NCI-H2107 treated with DMSO at 0.1 percent for 48 hours (cell line): Measurements from ENCODE around the gene VARS2.

Experiments
- DNase-seq: peaks from one replicate; lab custom pipeline; 2025; ENCODE audit not compliant: unreplicated experiment; lab: John Stamatoyannopoulos, UW

The VARS2 gene

GRCh38 chr6:30884521-30885480 is 29.2 kb upstream of the VARS2 start:
- DNase-seq = peak; percentile 3

GRCh38 chr6:30885481-30885998 is 28.5 kb upstream of the VARS2 start:
- DNase-seq = no peak

- peak; percentile 58 for DNase-seq
Observed at GRCh38 chr6:30885999-30886896, 27.8 kb upstream of the VARS2 start.

GRCh38 chr6:30886897-30887255 is 27.2 kb upstream of the VARS2 start:
- no peak for DNase-seq

- DNase-seq = no peak
Observed at GRCh38 chr6:30887901-30888815, 25.9 kb upstream of the VARS2 start.

- DNase-seq = no peak
Observed at GRCh38 chr6:30888816-30889495, 25.1 kb upstream of the VARS2 start.

GRCh38 chr6:30889496-30889885 is 24.5 kb upstream of the VARS2 start:
- no peak for DNase-seq

- peak; percentile 66 for DNase-seq
Observed at GRCh38 chr6:30889921-30890645, 24.0 kb upstream of the VARS2 start.

- no peak for DNase-seq
Observed at GRCh38 chr6:30890646-30891449, 23.2 kb upstream of the VARS2 start.

GRCh38 chr6:30891450-30891723 is 22.7 kb upstream of the VARS2 start:
- no peak for DNase-seq

- DNase-seq = no peak
Observed at GRCh38 chr6:30891816-30892538, 22.1 kb upstream of the VARS2 start.

- no peak for DNase-seq
Observed at GRCh38 chr6:30893001-30893591, 20.9 kb upstream of the VARS2 start.

- no peak for DNase-seq
Observed at GRCh38 chr6:30893666-30894065, 20.4 kb upstream of the VARS2 start.

GRCh38 chr6:30894381-30894780 is 19.7 kb upstream of the VARS2 start:
- no peak for DNase-seq

- no peak for DNase-seq
Observed at GRCh38 chr6:30894935-30895334, 19.1 kb upstream of the VARS2 start.

- no peak for DNase-seq
Observed at GRCh38 chr6:30895343-30895742, 18.7 kb upstream of the VARS2 start.

- DNase-seq = no peak
Observed at GRCh38 chr6:30896541-30896940, 17.5 kb upstream of the VARS2 start.

GRCh38 chr6:30897882-30898281 is 16.2 kb upstream of the VARS2 start:
- no peak for DNase-seq
